NCI-H2196 treated with DMSO at 0.1 percent for 48 hours (cell line): Measurements from ENCODE around the gene FLT3LG.
"Not testable (repeated sequence)": the region's sequence is repeated elsewhere in the genome, so short reads cannot be mapped to it uniquely, and the experiment has no call there.

ENCODE experiments used
- DNase-seq: peaks from one replicate; lab custom pipeline; 2025; ENCODE audit not compliant: unreplicated experiment; lab: John Stamatoyannopoulos, UW

Gene FLT3LG

DNA sequence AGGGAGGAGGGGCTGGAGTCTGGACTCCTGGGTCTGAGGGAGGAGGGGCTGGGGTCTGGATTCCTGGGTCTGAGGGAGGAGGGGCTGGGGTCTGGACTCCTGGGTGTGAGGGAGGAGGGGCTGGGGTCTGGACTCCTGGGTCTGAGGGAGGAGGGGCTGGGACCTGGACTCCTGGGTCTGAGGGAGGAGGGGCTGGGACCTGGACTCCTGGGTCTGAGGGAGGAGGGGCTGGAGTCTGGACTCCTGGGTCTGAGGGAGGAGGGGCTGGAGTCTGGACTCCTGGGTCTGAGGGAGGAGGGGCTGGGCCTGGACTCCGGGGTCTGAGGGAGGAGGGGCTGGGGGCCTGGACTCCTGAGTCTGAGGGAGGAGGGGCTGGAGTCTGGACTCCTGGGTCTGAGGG lies 12.9 kb upstream of the FLT3LG start:
- DNase-seq = not testable (repeated sequence)

DNA sequence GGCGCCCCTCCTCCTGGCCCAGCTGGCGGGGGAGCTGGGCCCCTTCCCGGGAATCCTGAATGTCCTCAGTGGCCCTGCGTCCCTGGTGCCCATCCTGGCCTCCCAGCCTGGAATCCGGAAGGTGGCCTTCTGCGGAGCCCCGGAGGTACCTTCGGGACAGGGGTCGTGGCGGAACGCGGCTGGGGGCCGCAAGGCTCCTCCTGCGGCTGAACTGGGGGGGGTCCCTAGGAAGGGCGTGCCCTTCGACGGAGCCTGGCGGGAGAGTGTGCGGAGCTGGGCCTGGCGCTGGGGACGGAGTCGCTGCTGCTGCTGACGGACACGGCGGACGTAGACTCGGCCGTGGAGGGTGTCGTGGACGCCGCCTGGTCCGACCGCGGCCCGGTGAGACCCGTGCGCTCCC lies 12.4 kb upstream of the FLT3LG start:
- DNase-seq = no peak

DNA sequence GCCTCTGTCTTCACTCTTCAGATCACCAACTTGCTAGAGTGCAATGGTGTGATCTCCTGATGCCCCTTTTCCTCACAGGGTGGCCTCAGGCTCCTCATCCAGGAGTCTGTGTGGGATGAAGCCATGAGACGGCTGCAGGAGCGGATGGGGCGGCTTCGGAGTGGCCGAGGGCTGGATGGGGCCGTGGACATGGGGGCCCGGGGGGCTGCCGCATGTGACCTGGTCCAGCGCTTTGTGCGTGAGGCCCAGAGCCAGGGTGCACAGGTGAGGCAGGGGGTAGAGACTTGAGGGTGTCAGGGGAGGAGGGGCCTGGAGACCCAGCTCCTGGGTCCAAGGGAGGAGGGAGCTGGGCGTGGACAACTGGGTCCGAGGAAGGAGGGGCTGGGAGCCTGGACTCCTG lies 11.5 kb upstream of the FLT3LG start:
- no peak for DNase-seq

- DNase-seq = no peak
These were observed 9.9 kb upstream of the FLT3LG start for GRCh38 chr19:49463960-49464740.

- DNase-seq = no peak
These were observed 8.6 kb upstream of the FLT3LG start for GRCh38 chr19:49465371-49465770.

DNA sequence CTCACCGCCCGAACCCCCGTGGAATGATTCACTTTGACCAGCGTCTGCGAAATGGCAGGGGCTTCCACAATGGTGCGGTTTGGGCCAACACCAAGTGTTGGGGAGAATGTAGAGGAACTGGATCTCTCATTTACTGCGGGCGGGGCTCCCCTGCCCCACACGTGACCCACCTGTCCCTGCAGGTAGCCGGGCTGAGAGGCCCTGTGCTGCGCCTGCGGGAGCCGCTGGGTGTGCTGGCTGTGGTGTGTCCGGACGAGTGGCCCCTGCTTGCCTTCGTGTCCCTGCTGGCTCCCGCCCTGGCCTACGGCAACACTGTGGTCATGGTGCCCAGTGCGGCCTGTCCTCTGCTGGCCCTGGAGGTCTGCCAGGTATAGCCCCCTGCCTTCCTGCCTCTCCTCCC lies 5.8 kb upstream of the FLT3LG start:
- DNase-seq = no peak

GRCh38 chr19:49468746-49469447 lies 5.1 kb upstream of the FLT3LG start:
- no peak for DNase-seq

GRCh38 chr19:49469828-49470614 lies 4.0 kb upstream of the FLT3LG start:
- no peak for DNase-seq

DNA sequence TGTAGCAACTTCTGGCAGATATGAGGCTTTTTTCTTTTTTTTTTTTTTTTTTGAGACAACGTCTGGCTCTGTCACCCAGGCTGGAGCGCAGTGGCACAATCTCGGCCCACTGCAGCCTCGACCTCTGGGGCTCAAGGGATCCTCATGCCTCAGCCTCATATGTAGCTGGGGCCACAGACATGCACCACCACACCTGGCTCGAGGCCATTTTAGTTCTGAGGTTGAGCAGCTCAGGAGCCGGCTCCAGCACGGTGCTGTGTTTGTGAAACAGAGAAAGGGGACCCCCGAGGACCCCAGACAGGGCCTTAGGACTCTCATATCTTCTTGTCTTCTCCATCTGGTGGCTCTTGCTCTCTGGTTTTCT lies 3.4 kb upstream of the FLT3LG start:
- no peak for DNase-seq

GRCh38 chr19:49472936-49473335 lies 1.1 kb upstream of the FLT3LG start:
- DNase-seq = no peak

GRCh38 chr19:49473501-49473867 lies 531 bp upstream of the FLT3LG start:
- DNase-seq = not testable (repeated sequence)

- DNase-seq = no peak
These were observed 518 bp downstream of the FLT3LG start for GRCh38 chr19:49474542-49474924.

DNA sequence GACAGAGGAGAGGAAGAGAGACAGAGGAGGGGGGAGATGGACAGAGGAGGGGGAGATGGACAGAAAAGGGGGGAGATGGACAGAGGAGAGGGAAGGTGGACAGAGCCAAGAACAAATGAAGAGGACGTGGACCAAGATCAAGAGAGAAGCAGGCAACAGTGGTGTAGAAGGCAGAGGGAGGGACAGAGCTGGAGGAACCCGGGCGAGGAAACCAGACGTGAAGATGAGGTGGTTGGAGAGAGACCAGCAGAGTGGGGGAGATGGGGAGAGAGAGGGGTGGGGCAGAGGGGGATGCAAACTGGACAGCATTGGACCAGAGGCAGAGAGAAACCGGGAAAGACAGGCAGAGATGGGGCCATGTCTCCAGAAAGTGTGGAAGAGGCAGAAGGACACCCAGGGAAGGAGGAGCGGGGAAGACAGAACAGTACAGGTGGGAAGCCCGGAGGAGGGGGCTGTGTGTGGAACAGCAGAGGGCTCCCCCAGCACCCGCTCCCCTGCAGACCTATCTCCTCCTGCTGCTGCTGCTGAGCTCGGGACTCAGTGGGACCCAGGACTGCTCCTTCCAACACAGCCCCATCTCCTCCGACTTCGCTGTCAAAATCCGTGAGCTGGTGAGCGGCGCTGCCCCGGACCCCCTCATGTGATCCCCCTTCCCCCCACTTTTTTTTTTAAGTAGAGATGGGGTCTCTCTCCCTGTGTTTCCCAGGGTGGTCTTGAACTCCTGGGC lies 1.3 kb downstream of the FLT3LG start:
- DNase-seq = no peak

GRCh38 chr19:49475995-49476880 lies 2.2 kb downstream of the FLT3LG start:
- no peak for DNase-seq

DNA sequence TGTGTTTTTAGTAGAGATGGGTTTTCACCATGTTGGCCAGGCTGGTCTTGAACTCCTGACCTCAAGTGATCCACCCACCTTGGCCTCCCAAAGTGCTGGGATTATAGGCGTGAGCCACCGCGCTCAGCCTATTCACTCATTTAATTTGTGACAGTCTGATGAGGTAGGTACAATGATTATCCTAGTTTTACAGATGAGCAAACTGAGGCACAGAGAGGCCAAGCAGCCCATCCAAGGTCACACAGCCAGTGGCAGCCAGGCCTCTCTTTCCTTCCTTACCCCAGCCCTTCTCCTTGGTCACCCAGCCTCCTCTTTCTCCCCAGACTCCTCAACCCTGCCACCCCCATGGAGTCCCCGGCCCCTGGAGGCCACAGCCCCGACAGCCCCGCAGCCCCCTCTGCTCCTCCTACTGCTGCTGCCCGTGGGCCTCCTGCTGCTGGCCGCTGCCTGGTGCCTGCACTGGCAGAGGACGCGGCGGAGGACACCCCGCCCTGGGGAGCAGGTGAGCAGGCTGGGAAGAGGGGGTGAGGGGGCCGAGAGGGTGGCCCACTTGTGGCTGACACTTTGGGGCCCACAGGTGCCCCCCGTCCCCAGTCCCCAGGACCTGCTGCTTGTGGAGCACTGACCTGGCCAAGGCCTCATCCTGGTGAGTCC lies 6.1 kb downstream of the FLT3LG start:
- DNase-seq = no peak

DNA sequence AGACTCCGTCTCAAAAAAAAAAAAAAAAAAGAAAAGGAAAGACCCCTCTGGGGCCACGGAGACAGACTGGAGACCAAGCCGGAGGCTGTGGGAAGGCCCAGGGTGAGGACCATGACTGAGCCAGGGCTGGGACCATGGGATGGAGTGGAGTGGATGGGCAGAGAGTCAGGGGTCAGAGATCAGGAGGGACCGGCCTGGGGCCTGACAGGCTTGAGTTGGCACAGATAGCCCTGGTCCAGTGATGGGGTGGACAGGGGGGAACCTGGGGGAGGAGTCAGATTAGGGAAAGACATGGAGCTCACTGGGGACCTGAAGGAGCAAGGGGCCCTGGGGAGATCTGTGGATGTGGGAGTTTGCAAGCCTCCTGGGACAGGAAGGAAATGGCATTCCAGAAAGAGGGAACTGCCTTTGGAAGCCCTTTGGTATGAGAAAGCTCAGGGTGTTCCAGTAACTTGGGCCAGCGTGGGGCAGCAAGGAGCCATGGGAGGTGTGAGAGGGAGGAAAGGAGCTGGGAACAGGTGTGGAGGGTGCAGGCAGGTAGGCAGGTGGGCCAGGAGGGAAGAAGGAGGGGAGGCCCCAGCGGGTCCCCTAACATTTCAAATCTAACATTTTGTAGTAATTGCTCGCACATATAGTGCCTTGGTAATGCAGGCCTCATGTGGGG lies 7.1 kb downstream of the FLT3LG start:
- no peak for DNase-seq

DNA sequence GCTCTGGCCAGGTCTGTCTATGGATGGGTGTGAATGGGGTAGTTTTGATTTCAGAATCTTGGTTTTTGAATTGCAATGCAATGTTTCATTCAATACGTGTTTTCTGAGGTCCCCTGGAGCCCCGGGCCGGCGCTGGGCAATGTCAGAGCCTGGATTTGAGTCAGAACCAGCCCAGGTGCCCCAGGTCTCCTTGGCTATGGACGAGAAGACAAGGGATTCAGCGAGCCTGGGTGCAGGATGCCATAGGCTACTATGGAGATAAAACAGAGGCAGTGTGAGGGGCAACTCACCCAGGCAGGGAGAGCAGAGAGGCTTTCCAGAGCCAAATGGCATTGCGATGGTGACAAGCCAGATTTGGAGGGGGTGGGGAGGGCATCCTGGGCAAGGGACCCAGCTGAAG lies 12.2 kb downstream of the FLT3LG start:
- DNase-seq = no peak

DNA sequence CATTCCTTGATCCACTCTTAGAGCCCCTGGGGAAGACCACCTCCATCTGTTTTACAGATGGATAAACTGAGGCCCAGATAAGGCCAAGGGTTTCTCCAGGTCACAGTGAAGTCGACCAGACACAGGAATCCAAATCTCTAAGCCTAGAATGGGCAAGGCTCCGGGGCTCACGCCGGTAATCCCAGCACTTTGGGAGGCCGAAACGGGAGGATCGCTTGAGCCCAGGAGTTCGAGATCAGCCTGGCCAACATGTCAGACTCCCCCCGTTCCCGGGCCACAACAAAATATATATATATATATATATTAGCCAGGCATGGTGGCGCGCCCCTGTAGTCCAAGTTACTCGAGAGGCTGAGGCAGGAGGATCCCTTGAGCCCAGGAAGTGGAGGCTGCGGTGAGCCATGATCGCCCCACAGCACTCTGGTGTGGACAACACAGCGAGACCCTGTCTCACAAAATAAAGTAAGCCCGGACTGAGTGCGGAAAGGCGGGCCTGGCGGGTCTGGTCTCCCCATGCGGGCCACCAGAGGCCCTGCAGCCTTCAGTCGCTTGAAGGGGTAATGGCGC lies 12.8 kb downstream of the FLT3LG start:
- DNase-seq = no peak
